Neural progenitor cell (in vitro differentiated cells): ENCODE measurements around the gene DNAH9. TPM values are rescaled to one million over a fixed set of nuclear protein-coding genes. Genes with fewer than 3 reads are reported as not detected.

ENCODE experiments used
- DNase-seq: peaks from one replicate; pipeline ENCODE4 v3.0.0-alpha.2; 2016; ENCODE audit warnings: low spot score
- H2AFZ ChIP-seq: fragments of 200-600 bp; sonication (generic); replicated peaks from 2 replicates; pipeline ENCODE4 v1.6.1; 2016; ENCODE audit warnings: antibody characterized with exemption
- H3F3A ChIP-seq: fragments of 200-600 bp; sonication (generic); 2 replicates; pipeline ENCODE4 v1.6.1; 2016; ENCODE audit warnings: antibody characterized with exemption, low read depth
- H3K27ac ChIP-seq: fragments of 200-600 bp; sonication (generic); 2 replicates; pipeline ENCODE4 v1.5.1; 2016; ENCODE audit warnings: mild to moderate bottlenecking
- H3K27me3 ChIP-seq: fragments of 200-600 bp; sonication (generic); 2 replicates; pipeline ENCODE4 v1.6.1; 2016; ENCODE audit warnings: mild to moderate bottlenecking, moderate library complexity
- H3K36me3 ChIP-seq: fragments of 200-600 bp; sonication (generic); 2 replicates; pipeline ENCODE4 v1.5.1; 2016
- H3K4me1 ChIP-seq: fragments of 200-600 bp; sonication (generic); 2 replicates; pipeline ENCODE4 v1.6.1; 2016; ENCODE audit warnings: mixed run types
- H3K4me2 ChIP-seq: fragments of 200-600 bp; sonication (generic); 2 replicates; pipeline ENCODE4 v1.6.1; 2016
- H3K4me3 ChIP-seq: fragments of 200-600 bp; sonication (generic); 2 replicates; pipeline ENCODE4 v1.5.1; 2016
- H3K79me2 ChIP-seq: fragments of 200-600 bp; sonication (generic); 2 replicates; pipeline ENCODE4 v1.6.1; 2016; ENCODE audit warnings: low read depth
- H3K9ac ChIP-seq: fragments of 200-600 bp; sonication (generic); 2 replicates; pipeline ENCODE4 v1.6.1; 2016
- H3K9me3 ChIP-seq: fragments of 200-600 bp; sonication (generic); 2 replicates; pipeline ENCODE4 v1.5.1; 2016; ENCODE audit warnings: low read depth
- H4K20me1 ChIP-seq: fragments of 200-600 bp; sonication (generic); 2 replicates; pipeline ENCODE4 v1.6.1; 2016; ENCODE audit warnings: low read depth
- H3K27ac Mint-ChIP-seq: 3 replicates; pipeline ENCODE4 v1.8.0; 2021; ENCODE audit warnings: mixed read lengths
- H3K27me3 Mint-ChIP-seq: 2 replicates; pipeline ENCODE4 v1.8.0; 2022; ENCODE audit warnings: low read depth, mild to moderate bottlenecking, inconsistent platforms, moderate library complexity, mixed read lengths; ENCODE audit not compliant: insufficient read depth
- H3K36me3 Mint-ChIP-seq: 3 replicates; pipeline ENCODE4 v1.8.0; 2021; ENCODE audit warnings: mixed read lengths
- H3K4me1 Mint-ChIP-seq: 3 replicates; pipeline ENCODE4 v1.8.0; 2021; ENCODE audit warnings: mixed read lengths
- H3K4me3 Mint-ChIP-seq: 3 replicates; pipeline ENCODE4 v1.8.0; 2021; ENCODE audit warnings: mild to moderate bottlenecking, moderate library complexity, mixed read lengths
- H3K9me3 Mint-ChIP-seq: 3 replicates; pipeline ENCODE4 v1.8.0; 2020; ENCODE audit warnings: mixed read lengths
- CTCF ChIP-seq: fragments of 200-600 bp; sonication (generic); IDR thresholded peaks from 2 replicates; pipeline ENCODE4 v1.5.1; 2017; ENCODE audit warnings: antibody characterized with exemption, mild to moderate bottlenecking
- EZH2 ChIP-seq: fragments of 200-600 bp; sonication (generic); IDR thresholded peaks from 2 replicates; pipeline ENCODE4 v1.6.1; 2017; ENCODE audit warnings: antibody characterized with exemption, mild to moderate bottlenecking, moderate library complexity
- EZH2phosphoT487 ChIP-seq: fragments of 200-600 bp; sonication (generic); IDR thresholded peaks from 2 replicates; pipeline ENCODE4 v1.6.1; 2017; ENCODE audit warnings: antibody characterized with exemption
- total RNA-seq: library from RNA; depleted of rRNA; stranded (reverse); fragments of >200 nt; gene quantifications from 2 replicates; pipeline ENCODE4 v1.2.3, GENCODE V29; 2015; ENCODE audit warnings: low replicate concordance

Gene DNAH9
- total RNA-seq, 1 donor from 2014 or later = 1.3 TPM

- H3K9ac ChIP-seq = no peak overlapping the region
- no peak overlapping the region for H3K4me3 ChIP-seq
- H3K4me1 ChIP-seq = no peaks in the 10 kb centered on the region
- H3K4me2 ChIP-seq = no peak overlapping the region
- Mint-ChIP-seq H3K9me3 (no peaks in the 10 kb centered on the region), H3K36me3 (no peaks in the 10 kb centered on the region), H3K4me1 (peaks cover 3% of the 10 kb centered on the region), H3K27me3 (no peaks in the 10 kb centered on the region), H3K4me3 (no peak overlapping the region), H3K27ac (no peak overlapping the region)
- H3K9me3 ChIP-seq = no peaks in the 10 kb centered on the region
- H2AFZ ChIP-seq = no peak overlapping the region
- no peaks in the 10 kb centered on the region for H4K20me1 ChIP-seq
- peaks cover 3% of the 10 kb centered on the region for H3F3A ChIP-seq
- no peaks in the 10 kb centered on the region for H3K36me3 ChIP-seq
- no peak overlapping the region for H3K27ac ChIP-seq
- no peaks in the 10 kb centered on the region for H3K27me3 ChIP-seq
- DNase-seq = no peak
- TF ChIP-seq EZH2 = no peak
- no peak for TF ChIP-seq CTCF
- no peak for TF ChIP-seq EZH2phosphoT487
- no peaks in the 10 kb centered on the region for H3K79me2 ChIP-seq
Observed at GRCh38 chr17:11692688-11693087, 94.4 kb downstream of the DNAH9 start.

- Mint-ChIP-seq H3K4me1 (peaks cover 3% of the 10 kb centered on the region), H3K27ac (no peak overlapping the region), H3K4me3 (no peak overlapping the region), H3K9me3 (no peaks in the 10 kb centered on the region), H3K36me3 (no peaks in the 10 kb centered on the region), H3K27me3 (no peaks in the 10 kb centered on the region)
- no peak overlapping the region for H3K9ac ChIP-seq
- H4K20me1 ChIP-seq = no peaks in the 10 kb centered on the region
- no peaks in the 10 kb centered on the region for H3K4me1 ChIP-seq
- no peak overlapping the region for H3K27ac ChIP-seq
- no peak overlapping the region for H3K4me3 ChIP-seq
- TF ChIP-seq CTCF = no peak
- TF ChIP-seq EZH2phosphoT487 = no peak
- TF ChIP-seq EZH2 = no peak
- no peaks in the 10 kb centered on the region for H3K79me2 ChIP-seq
- no peak for DNase-seq
- peaks cover 3% of the 10 kb centered on the region for H3F3A ChIP-seq
- no peaks in the 10 kb centered on the region for H3K36me3 ChIP-seq
- no peaks in the 10 kb centered on the region for H3K27me3 ChIP-seq
- H2AFZ ChIP-seq = no peak overlapping the region
- no peaks in the 10 kb centered on the region for H3K9me3 ChIP-seq
- H3K4me2 ChIP-seq = no peak overlapping the region
Observed at GRCh38 chr17:11693284-11693683, 95.0 kb downstream of the DNAH9 start.

GRCh38 chr17:11700668-11701067 is 102.4 kb downstream of the DNAH9 start:
- no peaks in the 10 kb centered on the region for H3K36me3 Mint-ChIP-seq
- H3F3A ChIP-seq = no peaks in the 10 kb centered on the region
- no peak overlapping the region for H3K4me3 Mint-ChIP-seq
- H3K36me3 ChIP-seq = no peaks in the 10 kb centered on the region
- no peak overlapping the region for H3K4me2 ChIP-seq
- H3K9me3 Mint-ChIP-seq = no peaks in the 10 kb centered on the region
- H3K27ac Mint-ChIP-seq = no peak overlapping the region
- no peak overlapping the region for H3K9ac ChIP-seq
- no peaks in the 10 kb centered on the region for H3K9me3 ChIP-seq
- H3K4me1 ChIP-seq = no peaks in the 10 kb centered on the region
- H2AFZ ChIP-seq = no peak overlapping the region
- H3K27me3 Mint-ChIP-seq = peaks cover 3% of the 10 kb centered on the region
- TF ChIP-seq EZH2 (no peak), CTCF (no peak), EZH2phosphoT487 (no peak)
- no peak for DNase-seq
- H4K20me1 ChIP-seq = no peaks in the 10 kb centered on the region
- H3K27ac ChIP-seq = no peak overlapping the region
- no peaks in the 10 kb centered on the region for H3K4me1 Mint-ChIP-seq
- H3K79me2 ChIP-seq = no peaks in the 10 kb centered on the region
- no peaks in the 10 kb centered on the region for H3K27me3 ChIP-seq
- H3K4me3 ChIP-seq = no peak overlapping the region

- Histone ChIP-seq H4K20me1 (no peaks in the 10 kb centered on the region), H3K4me1 (no peaks in the 10 kb centered on the region), H3K4me2 (no peak overlapping the region), H3K4me3 (no peak overlapping the region), H3K36me3 (no peaks in the 10 kb centered on the region), H3K9me3 (no peaks in the 10 kb centered on the region), H3K9ac (no peak overlapping the region), H3K27me3 (no peaks in the 10 kb centered on the region), H3F3A (no peaks in the 10 kb centered on the region), H3K79me2 (no peaks in the 10 kb centered on the region), H3K27ac (no peak overlapping the region), H2AFZ (no peak overlapping the region)
- H3K4me1 Mint-ChIP-seq = no peaks in the 10 kb centered on the region
- H3K36me3 Mint-ChIP-seq = no peaks in the 10 kb centered on the region
- no peak for TF ChIP-seq CTCF
- no peak for TF ChIP-seq EZH2
- no peak for TF ChIP-seq EZH2phosphoT487
- no peak overlapping the region for H3K27ac Mint-ChIP-seq
- peaks cover 3% of the 10 kb centered on the region for H3K27me3 Mint-ChIP-seq
- no peak for DNase-seq
- no peaks in the 10 kb centered on the region for H3K9me3 Mint-ChIP-seq
- no peak overlapping the region for H3K4me3 Mint-ChIP-seq
Observed at GRCh38 chr17:11701911-11702310, 103.6 kb downstream of the DNAH9 start.
